ENCODE data around the gene APOD. TPM values are rescaled to one million over a fixed set of nuclear protein-coding genes. Genes with fewer than 3 reads are reported as not detected.

Gene APOD
- total and polyA plus RNA-seq, 2 of the 8 experiments (the other 6 are each of a cell fraction or from before 2014, with no cell fraction given): not detected

DNA sequence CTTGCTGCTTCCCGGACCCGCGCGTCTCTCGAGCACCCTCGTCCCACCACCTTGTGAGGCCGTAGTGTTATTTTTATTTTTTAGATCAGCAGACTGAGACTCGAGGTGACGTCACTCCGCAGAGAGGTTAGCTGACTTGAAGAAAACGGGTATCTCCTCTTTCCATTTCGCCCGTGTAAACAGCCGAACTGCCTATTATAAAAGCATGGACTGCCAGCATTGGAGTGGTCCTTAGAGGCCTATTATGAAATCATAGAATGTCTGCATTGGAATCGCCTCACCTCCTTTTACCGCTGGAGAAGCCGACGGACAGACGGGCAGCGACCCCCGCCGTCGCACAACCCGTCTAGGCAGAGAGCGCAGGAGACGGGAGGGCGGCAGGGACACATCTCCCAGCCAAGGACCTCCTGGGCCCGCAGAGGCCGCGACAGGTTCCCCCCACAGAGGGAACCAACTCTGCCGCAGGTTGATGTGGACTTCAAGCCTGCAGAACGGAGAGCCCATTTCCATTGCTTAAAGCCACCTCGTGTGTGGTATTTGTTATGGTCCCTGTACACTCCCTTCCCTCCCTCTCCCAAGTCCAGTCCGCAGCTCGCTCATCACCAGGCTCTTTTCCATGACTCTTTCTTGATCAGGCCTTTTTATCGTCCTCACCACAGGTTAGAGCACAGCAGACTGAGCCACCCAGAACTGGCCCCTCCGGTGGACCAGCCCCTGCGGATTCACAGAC lies 40.1 kb downstream of the APOD start:
- no peak overlapping the region for H3K56ac ChIP-seq (replicated peaks; ENCODE audit: insufficient read length, low read depth, low read length)
- H3K4me3 ChIP-seq (ENCODE audit: extremely low read depth in 1 of 4, insufficient read depth in 2 of 4, low read depth in 3 of 4, low read length in 4 of 4): peak overlapping the region; percentile 70 to 88 (median 82)
- CTCF ChIA-PET (ENCODE audit: partially characterized antibody): interaction anchor here (0.8 to 3.6 kb wide), 3 partner anchors 11 to 273 kb away, joined by 3 to 14 read pairs (median 5); partner anchors contain the start of gene XXYLT1
- H2BK20ac ChIP-seq (ENCODE audit: low read length): 0 out of 2 replicates have a peak overlapping the region, but pooled peaks have one; percentile 15
- no peaks in the 10 kb centered on the region for H3K36me3 ChIP-seq (ENCODE audit: control insufficient read depth in 2 of 4, insufficient read depth in 4 of 4, low read length in 3 of 4)
- H3K79me2 ChIP-seq (ENCODE audit: control insufficient read depth in 1 of 2, insufficient read depth in 2 of 2, low read length in 2 of 2): peaks cover 0 to 34% of the 10 kb centered on the region in 2 experiments; a peak in 2 of 4 replicates
- H3K23me2 ChIP-seq (ENCODE audit: low read depth, low read length): peaks cover 3% of the 10 kb centered on the region
- H2BK120ac ChIP-seq (replicated peaks; ENCODE audit: low read depth, low read length): no peak overlapping the region
- H3K9me3 ChIP-seq (ENCODE audit: insufficient read depth in 2 of 2, low read depth in 1 of 2, low read length in 1 of 2): no peaks in the 10 kb centered on the region
- 0 out of 2 replicates have a peak overlapping the region, but pooled peaks have one; percentile 20 for H2BK12ac ChIP-seq (ENCODE audit: low read depth, low read length)
- peak overlapping the region; percentile 79; the same call in 1 of the 2 replicates for H3K18ac ChIP-seq (ENCODE audit: extremely low read depth, low read length)
- H4K8ac ChIP-seq (ENCODE audit: extremely low read depth, insufficient read depth, low read length): no peak overlapping the region
- no peak overlapping the region for H3K23ac ChIP-seq (ENCODE audit: insufficient read length)
- peak overlapping the region; percentile 60 for H2AFZ ChIP-seq (ENCODE audit: low read length)
- no peak for FAIRE-seq
- H4K5ac ChIP-seq (ENCODE audit: insufficient read length, low read depth, low read length): no peak overlapping the region
- no peaks in the 10 kb centered on the region for H4K20me1 ChIP-seq (replicated peaks in 1 of 2; ENCODE audit: control insufficient read depth in 1 of 2, insufficient read depth in 2 of 2, low read length in 2 of 2)
- peak overlapping the region; percentile 54 to 89 for H3K4me2 ChIP-seq (ENCODE audit: insufficient read depth in 1 of 2, low read depth in 2 of 2, low read length in 2 of 2)
- H2BK15ac ChIP-seq (ENCODE audit: low read length): no peak overlapping the region
- H3K14ac ChIP-seq (ENCODE audit: insufficient read length): no peak overlapping the region
- no peak overlapping the region for H2AK5ac ChIP-seq (ENCODE audit: low read depth, low read length)
- H3K27ac ChIP-seq (ENCODE audit: low read depth, low read length): no peak overlapping the region
- peak overlapping the region in 3 of 4 experiments; percentile 27 to 59 (median 37); a peak in 4 of 7 replicates for H3K9ac ChIP-seq (replicated peaks in 1 of 4; ENCODE audit: extremely low read depth in 1 of 4, low read depth in 3 of 4, low read length in 3 of 4)
- peaks cover 1 to 16% (median 13%) of the 10 kb centered on the region in 4 experiments; a peak in 6 of 7 replicates for H3K27me3 ChIP-seq (replicated peaks in 1 of 4; ENCODE audit: control insufficient read depth in 3 of 4, extremely low read depth in 1 of 4, insufficient read depth in 3 of 4, low read length in 3 of 4)
- H3K79me1 ChIP-seq (ENCODE audit: low read depth, low read length): peaks cover 2% of the 10 kb centered on the region; the same call in 1 of the 2 replicates
- peak in 1 of 2 experiments; percentile 72 for DNase-seq (ENCODE audit: low read depth in 1 of 2, low spot score in 2 of 2)
- WGBS, 2 experiments (ENCODE audit: extremely low coverage in 1 of 2, insufficient coverage in 1 of 2, insufficient read length in 1 of 2, insufficient replicate concordance in 2 of 2, low coverage in 1 of 2, low lambda C conversion rate in 2 of 2, missing lambda C conversion rate in 1 of 2): 15% methylated on average over 37 of the region's 38 CpGs; no CpG with 5 or more reads in 1 of the 2 experiments
- no peak overlapping the region for H4K91ac ChIP-seq (replicated peaks; ENCODE audit: insufficient read length, low read length)
- no peak overlapping the region for H3K4ac ChIP-seq (replicated peaks; ENCODE audit: insufficient read length, low read depth, low read length)
- H3K4me1 ChIP-seq (replicated peaks in 1 of 4; ENCODE audit: control insufficient read depth in 3 of 4, insufficient read depth in 4 of 4, low read length in 3 of 4): peaks cover 2 to 11% (median 4%) of the 10 kb centered on the region in 4 experiments; a peak in 5 of 7 replicates
- POLR2A ChIA-PET (ENCODE audit: partially characterized antibody): interaction anchor here (0.6 to 2.1 kb wide), 10 partner anchors 8 to 761 kb away, joined by 3 to 15 read pairs (median 4); partner anchors contain the start of gene XXYLT1
- no peak overlapping the region for H2BK5ac ChIP-seq (ENCODE audit: low read depth, low read length)
- TF ChIP-seq MAFK (IDR thresholded peaks at IDR 0.05; ENCODE audit: low read depth, low read length) (no peak), EP300 (IDR thresholded peaks at IDR 0.05; ENCODE audit: borderline replicate concordance in 1 of 2, low read depth in 2 of 2, low read length in 2 of 2) (no peak), SIN3A (conservative IDR thresholded peaks at IDR 0.05 in 1 of 2, IDR thresholded peaks at IDR 0.05 in 1 of 2; ENCODE audit: low read depth in 1 of 2, low read length in 2 of 2) (0 out of 4 replicates have a peak, but pooled peaks of 1 of the 2 experiments have one; percentile 16), JUND (IDR thresholded peaks at IDR 0.05; ENCODE audit: low read length) (peak; percentile 67; the same call in 1 of the 2 replicates)
- TF ChIP-seq, protein P1, sequence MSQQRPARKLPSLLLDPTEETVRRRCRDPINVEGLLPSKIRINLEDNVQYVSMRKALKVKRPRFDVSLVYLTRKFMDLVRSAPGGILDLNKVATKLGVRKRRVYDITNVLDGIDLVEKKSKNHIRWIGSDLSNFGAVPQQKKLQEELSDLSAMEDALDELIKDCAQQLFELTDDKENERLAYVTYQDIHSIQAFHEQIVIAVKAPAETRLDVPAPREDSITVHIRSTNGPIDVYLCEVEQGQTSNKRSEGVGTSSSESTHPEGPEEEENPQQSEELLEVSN (IDR thresholded peaks at IDR 0.05): no peak
- TF ChIP-seq, protein P2, sequence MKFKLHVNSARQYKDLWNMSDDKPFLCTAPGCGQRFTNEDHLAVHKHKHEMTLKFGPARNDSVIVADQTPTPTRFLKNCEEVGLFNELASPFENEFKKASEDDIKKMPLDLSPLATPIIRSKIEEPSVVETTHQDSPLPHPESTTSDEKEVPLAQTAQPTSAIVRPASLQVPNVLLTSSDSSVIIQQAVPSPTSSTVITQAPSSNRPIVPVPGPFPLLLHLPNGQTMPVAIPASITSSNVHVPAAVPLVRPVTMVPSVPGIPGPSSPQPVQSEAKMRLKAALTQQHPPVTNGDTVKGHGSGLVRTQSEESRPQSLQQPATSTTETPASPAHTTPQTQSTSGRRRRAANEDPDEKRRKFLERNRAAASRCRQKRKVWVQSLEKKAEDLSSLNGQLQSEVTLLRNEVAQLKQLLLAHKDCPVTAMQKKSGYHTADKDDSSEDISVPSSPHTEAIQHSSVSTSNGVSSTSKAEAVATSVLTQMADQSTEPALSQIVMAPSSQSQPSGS (IDR thresholded peaks at IDR 0.05; ENCODE audit: low read length): peak; percentile 78; the same call in 1 of the 2 replicates
- TF ChIP-seq, protein P3, sequence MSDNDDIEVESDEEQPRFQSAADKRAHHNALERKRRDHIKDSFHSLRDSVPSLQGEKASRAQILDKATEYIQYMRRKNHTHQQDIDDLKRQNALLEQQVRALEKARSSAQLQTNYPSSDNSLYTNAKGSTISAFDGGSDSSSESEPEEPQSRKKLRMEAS (IDR thresholded peaks at IDR 0.05): no peak
